Vagina (tissue), 2 donors: Measurements from ENCODE around the gene PPP1R3F. TPM values are rescaled to one million over a fixed set of nuclear protein-coding genes. Genes with fewer than 3 reads are reported as not detected.

Experiments
- DNase-seq, 2 donors: peaks; one replicate each; pipeline ENCODE4 v3.0.0-alpha.2; 2017; ENCODE audit errors: extremely low spot score in 2 of 2
- H3K27ac ChIP-seq: fragments of 200-600 bp; sonication (generic); one replicate; pipeline ENCODE4 v1.5.1; 2019
- H3K27me3 ChIP-seq: fragments of 200-600 bp; sonication (generic); one replicate; pipeline ENCODE4 v1.5.1; 2019
- H3K36me3 ChIP-seq, 2 donors: fragments of 200-600 bp; sonication (generic); one replicate each; pipeline ENCODE4 v1.5.1; 2017 to 2019
- H3K4me1 ChIP-seq: fragments of 200-600 bp; sonication (generic); one replicate; pipeline ENCODE4 v1.5.1; 2019
- H3K4me3 ChIP-seq, 2 donors: fragments of 200-600 bp; sonication (generic); 1 replicate in 1 of 2; 2 replicates in 1 of 2; pipeline ENCODE4 v1.5.1; 2016 to 2019
- H3K9me3 ChIP-seq: fragments of 200-600 bp; sonication (generic); one replicate; pipeline ENCODE4 v1.5.1; 2019
- POLR2A ChIP-seq, 2 donors: fragments of 450-650 bp; IDR thresholded peaks; one replicate each; pipeline ENCODE4 v1.6.1; 2017; ENCODE audit warnings: antibody characterized with exemption in 2 of 2, mild to moderate bottlenecking in 2 of 2, moderate library complexity in 2 of 2
- POLR2AphosphoS5 ChIP-seq, 2 donors: sonication (generic); formaldehyde crosslinking; IDR thresholded peaks; one replicate each; pipeline ENCODE4 v1.9.0; 2017; ENCODE audit warnings: antibody characterized with exemption in 2 of 2, mild to moderate bottlenecking in 2 of 2, low read depth in 1 of 2; ENCODE audit not compliant: insufficient read depth in 1 of 2
- intact Hi-C: fragments of 100-400 bp; cut with DNase I; formaldehyde crosslinking; loops from one replicate; pipeline ENCODE4 v1.15.1; 2023
- total RNA-seq: library from RNA; depleted of rRNA; stranded (reverse); fragments of >200 nt; gene quantifications from one replicate; pipeline ENCODE4 v1.2.3, GENCODE V29; 2016
- TF ChIP-seq, protein P1 (sequence below), 3 experiments: fragments of 450-650 bp in 2 of 3; fragments of 200-600 bp in 1 of 3; sonication (generic) in 1 of 3; IDR thresholded peaks; one replicate each; pipeline ENCODE4 v1.5.1; 2017 to 2019; ENCODE audit warnings: antibody characterized with exemption in 3 of 3, mild to moderate bottlenecking in 2 of 3, moderate library complexity in 2 of 3

The PPP1R3F gene
- total RNA-seq, 1 donor from 2014 or later: 18.9 TPM

DNA sequence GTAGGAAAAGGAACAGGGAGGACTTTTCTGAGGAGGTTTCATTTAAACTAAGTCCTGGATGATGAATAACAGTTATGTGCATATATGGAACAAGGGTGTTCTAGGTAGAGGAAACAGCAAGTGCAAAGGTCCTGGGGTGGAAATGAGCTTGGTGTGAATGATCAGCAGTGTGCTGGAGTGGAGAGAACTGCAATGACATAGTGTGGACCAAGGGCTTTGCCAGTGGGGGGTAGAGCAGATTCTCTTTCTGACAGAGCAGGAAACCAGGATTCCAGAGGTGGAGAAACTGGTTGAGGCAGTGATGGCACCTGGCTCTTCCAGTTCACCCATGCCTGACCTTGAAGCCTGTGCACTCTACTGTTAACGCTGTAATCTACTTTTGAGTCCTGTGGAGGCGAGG lies 1.7 kb downstream of the PPP1R3F start:
- peaks cover 23% of the 10 kb centered on the region for H3K4me1 ChIP-seq
- H3K27me3 ChIP-seq: no peaks in the 10 kb centered on the region
- intact Hi-C loops: no loop called here
- H3K9me3 ChIP-seq: no peaks in the 10 kb centered on the region
- H3K36me3 ChIP-seq: no peaks in the 10 kb centered on the region
- TF ChIP-seq, protein P1, sequence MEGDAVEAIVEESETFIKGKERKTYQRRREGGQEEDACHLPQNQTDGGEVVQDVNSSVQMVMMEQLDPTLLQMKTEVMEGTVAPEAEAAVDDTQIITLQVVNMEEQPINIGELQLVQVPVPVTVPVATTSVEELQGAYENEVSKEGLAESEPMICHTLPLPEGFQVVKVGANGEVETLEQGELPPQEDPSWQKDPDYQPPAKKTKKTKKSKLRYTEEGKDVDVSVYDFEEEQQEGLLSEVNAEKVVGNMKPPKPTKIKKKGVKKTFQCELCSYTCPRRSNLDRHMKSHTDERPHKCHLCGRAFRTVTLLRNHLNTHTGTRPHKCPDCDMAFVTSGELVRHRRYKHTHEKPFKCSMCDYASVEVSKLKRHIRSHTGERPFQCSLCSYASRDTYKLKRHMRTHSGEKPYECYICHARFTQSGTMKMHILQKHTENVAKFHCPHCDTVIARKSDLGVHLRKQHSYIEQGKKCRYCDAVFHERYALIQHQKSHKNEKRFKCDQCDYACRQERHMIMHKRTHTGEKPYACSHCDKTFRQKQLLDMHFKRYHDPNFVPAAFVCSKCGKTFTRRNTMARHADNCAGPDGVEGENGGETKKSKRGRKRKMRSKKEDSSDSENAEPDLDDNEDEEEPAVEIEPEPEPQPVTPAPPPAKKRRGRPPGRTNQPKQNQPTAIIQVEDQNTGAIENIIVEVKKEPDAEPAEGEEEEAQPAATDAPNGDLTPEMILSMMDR (IDR thresholded peaks at IDR 0.05): no peak
- TF ChIP-seq POLR2AphosphoS5 (IDR thresholded peaks at IDR 0.05; ENCODE audit: insufficient read depth in 1 of 2, low read depth in 1 of 2): no peak
- TF ChIP-seq POLR2A (IDR thresholded peaks at IDR 0.05): no peak
- no peak for DNase-seq
- peak overlapping the region; percentile 62 to 73 for H3K4me3 ChIP-seq
- H3K27ac ChIP-seq: peak overlapping the region; percentile 85

DNA sequence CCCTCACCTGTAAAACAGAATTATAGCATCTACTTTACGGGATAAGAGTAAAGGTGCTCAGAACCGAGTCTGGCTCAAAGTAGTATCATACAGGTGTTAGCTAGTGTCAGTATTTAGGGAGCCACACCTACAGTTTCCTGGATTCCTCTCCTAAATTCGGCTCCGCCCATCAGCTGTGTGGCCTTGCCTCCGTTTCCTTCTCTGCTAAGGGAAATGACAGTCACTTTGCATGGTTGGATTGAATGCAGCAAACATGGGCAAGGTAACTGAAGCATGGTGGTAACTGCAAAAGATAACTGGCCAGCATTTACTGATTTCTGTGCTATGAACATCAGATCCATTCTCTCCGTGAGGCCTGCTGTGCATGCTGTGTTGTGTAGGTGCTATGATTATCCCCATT lies 2.8 kb downstream of the PPP1R3F start:
- Histone ChIP-seq H3K9me3 (no peaks in the 10 kb centered on the region), H3K36me3 (no peaks in the 10 kb centered on the region), H3K4me3 (no peak overlapping the region), H3K27ac (no peak overlapping the region), H3K4me1 (peaks cover 31% of the 10 kb centered on the region), H3K27me3 (no peaks in the 10 kb centered on the region)
- no peak for DNase-seq
- TF ChIP-seq POLR2AphosphoS5 (IDR thresholded peaks at IDR 0.05; ENCODE audit: insufficient read depth in 1 of 2, low read depth in 1 of 2): no peak
- TF ChIP-seq, protein P1 (IDR thresholded peaks at IDR 0.05): no peak
- no peak for TF ChIP-seq POLR2A (IDR thresholded peaks at IDR 0.05)
- intact Hi-C loops: no loop called here

DNA sequence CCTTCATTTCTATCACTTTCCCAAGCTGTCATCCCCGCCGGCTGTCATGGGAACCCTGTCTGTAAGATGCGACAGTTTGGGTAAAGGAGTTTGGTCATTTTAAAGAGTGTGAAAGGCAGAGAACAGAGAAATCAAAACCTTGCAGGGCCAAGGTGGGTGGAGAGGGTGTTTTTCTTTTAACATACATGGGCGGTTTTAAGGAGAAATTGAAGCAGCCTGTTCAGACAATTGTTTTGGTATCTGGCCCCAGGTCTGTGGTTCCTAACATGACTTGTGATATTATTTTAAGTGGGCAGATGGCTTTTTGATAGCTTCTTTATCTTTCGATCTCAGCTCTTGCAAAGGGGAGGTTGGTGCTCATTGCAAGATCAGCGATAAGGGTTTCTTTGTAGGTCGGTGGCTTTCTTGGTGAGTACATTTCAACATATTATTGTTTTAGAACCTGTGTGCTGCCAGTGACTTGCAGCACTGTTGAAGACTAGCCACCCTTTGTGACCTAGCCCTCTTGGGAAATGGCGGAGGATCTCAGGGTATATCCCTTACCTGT lies 3.7 kb downstream of the PPP1R3F start:
- H3K36me3 ChIP-seq: no peaks in the 10 kb centered on the region
- no peak overlapping the region for H3K27ac ChIP-seq
- H3K4me3 ChIP-seq: no peak overlapping the region
- no peak for DNase-seq
- H3K27me3 ChIP-seq: no peaks in the 10 kb centered on the region
- H3K9me3 ChIP-seq: no peaks in the 10 kb centered on the region
- peaks cover 34% of the 10 kb centered on the region for H3K4me1 ChIP-seq
- intact Hi-C loops: no loop called here
- TF ChIP-seq, protein P1 (IDR thresholded peaks at IDR 0.05): no peak
- TF ChIP-seq POLR2A (IDR thresholded peaks at IDR 0.05): no peak
- no peak for TF ChIP-seq POLR2AphosphoS5 (IDR thresholded peaks at IDR 0.05; ENCODE audit: insufficient read depth in 1 of 2, low read depth in 1 of 2)

DNA sequence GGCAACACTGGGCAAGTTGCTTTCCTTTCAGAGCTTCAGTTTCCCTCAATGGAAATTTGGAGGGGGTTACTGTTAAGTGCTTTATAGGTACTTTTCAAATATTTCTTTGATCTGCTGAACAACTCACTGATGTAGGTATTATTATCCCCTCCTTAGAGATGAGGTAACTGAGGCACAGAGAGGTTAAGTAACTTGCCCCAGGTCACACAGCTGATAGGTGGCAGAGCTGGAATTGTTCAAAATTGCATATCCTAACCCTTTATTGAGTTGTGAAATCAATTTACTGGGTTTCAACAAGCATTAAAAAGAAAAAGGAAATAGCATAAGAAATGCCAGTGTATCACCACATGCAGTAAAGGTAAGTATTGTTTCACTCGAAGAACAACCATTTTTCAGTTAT lies 6.6 kb downstream of the PPP1R3F start:
- Histone ChIP-seq H3K9me3 (no peaks in the 10 kb centered on the region), H3K27me3 (no peaks in the 10 kb centered on the region), H3K36me3 (no peaks in the 10 kb centered on the region), H3K4me1 (peaks cover 26% of the 10 kb centered on the region), H3K27ac (no peak overlapping the region), H3K4me3 (no peak overlapping the region)
- no peak for DNase-seq
- TF ChIP-seq POLR2A (IDR thresholded peaks at IDR 0.05) (no peak), POLR2AphosphoS5 (IDR thresholded peaks at IDR 0.05; ENCODE audit: insufficient read depth in 1 of 2, low read depth in 1 of 2) (no peak)
- TF ChIP-seq, protein P1 (IDR thresholded peaks at IDR 0.05): no peak
- intact Hi-C loops: no loop called here

DNA sequence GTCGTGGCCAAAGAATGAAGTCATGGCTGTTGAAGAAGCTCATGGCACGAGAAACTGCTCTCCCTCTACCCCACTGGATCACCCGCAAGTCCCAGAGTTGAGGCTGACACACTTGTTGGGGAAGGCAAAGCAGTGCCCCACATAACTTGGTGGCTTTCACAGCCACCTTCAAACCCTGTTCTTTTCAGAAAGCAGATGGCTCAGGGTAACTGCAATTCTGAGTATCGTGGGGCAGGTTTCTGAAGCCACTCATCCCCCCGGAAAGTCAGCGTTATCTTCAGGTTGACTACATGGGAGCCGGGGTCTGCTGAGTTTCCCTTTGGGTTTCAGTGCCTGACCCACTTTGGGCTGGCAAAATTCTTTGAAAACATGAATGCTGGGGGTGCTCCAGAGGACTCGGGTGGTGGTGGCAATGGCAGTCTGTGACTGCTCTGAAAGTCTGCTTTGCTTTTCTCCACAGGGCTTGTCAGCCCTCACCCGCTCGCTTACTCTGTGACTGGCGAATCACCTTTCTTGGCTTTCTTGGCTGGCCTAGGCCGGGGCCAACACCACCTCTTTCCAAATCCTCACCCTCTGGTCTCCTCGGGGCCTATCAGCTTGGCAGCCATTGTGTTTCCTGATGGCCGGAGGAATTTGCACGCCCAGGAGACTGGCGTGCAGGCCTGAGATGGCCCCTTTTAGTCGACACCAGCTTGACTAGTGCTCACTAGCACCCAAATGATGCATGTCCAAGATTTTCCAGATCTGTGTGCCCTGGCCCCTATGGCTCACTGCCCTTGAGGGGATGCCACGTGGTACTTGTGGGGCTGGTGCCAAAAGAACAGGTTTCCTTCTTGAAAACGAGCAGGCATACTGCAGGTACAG lies 7.3 kb downstream of the PPP1R3F start:
- Histone ChIP-seq H3K27ac (no peak overlapping the region), H3K4me1 (peaks cover 19% of the 10 kb centered on the region), H3K4me3 (no peak overlapping the region), H3K36me3 (no peaks in the 10 kb centered on the region), H3K27me3 (no peaks in the 10 kb centered on the region), H3K9me3 (no peaks in the 10 kb centered on the region)
- peak in 1 of 2 donors; percentile 67 for DNase-seq
- intact Hi-C loops: no loop called here
- no peak for TF ChIP-seq POLR2A (IDR thresholded peaks at IDR 0.05)
- no peak for TF ChIP-seq POLR2AphosphoS5 (IDR thresholded peaks at IDR 0.05; ENCODE audit: insufficient read depth in 1 of 2, low read depth in 1 of 2)
- TF ChIP-seq, protein P1 (IDR thresholded peaks at IDR 0.05): no peak
